ENCODE data around the gene RTF2.

RTF2 gene

GRCh38 chr20:56430461-56430860 is 38.0 kb upstream of the RTF2 start:
- H3K9me2 ChIP-seq (replicated peaks; ENCODE audit: low read depth, low read length), result no peaks in the 10 kb centered on the region
- no peaks in the 10 kb centered on the region for H3K27me3 ChIP-seq (ENCODE audit: insufficient read depth, low read length, poor library complexity, severe bottlenecking)
- H3K4me3 ChIP-seq (ENCODE audit: low read length, poor library complexity, severe bottlenecking), result peak overlapping the region; percentile 37
- no peaks in the 10 kb centered on the region for H3F3A ChIP-seq (ENCODE audit: low read depth)
- H4K20me1 ChIP-seq (ENCODE audit: insufficient read depth, low read length, poor library complexity, severe bottlenecking), result no peaks in the 10 kb centered on the region
- H3K9ac ChIP-seq (ENCODE audit: low read depth, low read length, poor library complexity, severe bottlenecking), result no peak overlapping the region
- no peak for TF ChIP-seq CTCF (conservative IDR thresholded peaks at IDR 0.05; ENCODE audit: low read length)
- no peak for TF ChIP-seq EZH2phosphoT487 (IDR thresholded peaks at IDR 0.05; ENCODE audit: borderline replicate concordance)
- H3K4me2 ChIP-seq (ENCODE audit: low read depth, low read length, poor library complexity, severe bottlenecking), result peak overlapping the region; percentile 61
- H3K79me2 ChIP-seq (ENCODE audit: insufficient read depth, low read length), result no peaks in the 10 kb centered on the region
- no peak overlapping the region for H2AFZ ChIP-seq (ENCODE audit: low read length)
- peaks cover 32% of the 10 kb centered on the region for H3K4me1 ChIP-seq (ENCODE audit: insufficient read depth, low read length, poor library complexity, severe bottlenecking)
- no peaks in the 10 kb centered on the region for H3K9me3 ChIP-seq (ENCODE audit: insufficient read depth, low read depth, low read length)
- no peaks in the 10 kb centered on the region for H3K36me3 ChIP-seq (ENCODE audit: insufficient read depth, low read length)

GRCh38 chr20:56430957-56431356 is 37.5 kb upstream of the RTF2 start:
- no peaks in the 10 kb centered on the region for H4K20me1 ChIP-seq (ENCODE audit: insufficient read depth, low read length, poor library complexity, severe bottlenecking)

GRCh38 chr20:56431471-56431870 is 37.0 kb upstream of the RTF2 start:
- H2AFZ ChIP-seq (ENCODE audit: low read length), result no peak overlapping the region
- TF ChIP-seq EZH2phosphoT487 (IDR thresholded peaks at IDR 0.05; ENCODE audit: borderline replicate concordance), result no peak
- TF ChIP-seq CTCF (conservative IDR thresholded peaks at IDR 0.05; ENCODE audit: low read length), result no peak
- H3K9me3 ChIP-seq (ENCODE audit: insufficient read depth, low read depth, low read length), result no peaks in the 10 kb centered on the region
- H3K4me1 ChIP-seq (ENCODE audit: insufficient read depth, low read length, poor library complexity, severe bottlenecking), result peaks cover 32% of the 10 kb centered on the region
- H3K4me3 ChIP-seq (ENCODE audit: low read length, poor library complexity, severe bottlenecking), result no peak overlapping the region
- H3F3A ChIP-seq (ENCODE audit: low read depth), result no peaks in the 10 kb centered on the region
- no peaks in the 10 kb centered on the region for H3K79me2 ChIP-seq (ENCODE audit: insufficient read depth, low read length)
- no peaks in the 10 kb centered on the region for H4K20me1 ChIP-seq (ENCODE audit: insufficient read depth, low read length, poor library complexity, severe bottlenecking)
- H3K36me3 ChIP-seq (ENCODE audit: insufficient read depth, low read length), result no peaks in the 10 kb centered on the region
- H3K4me2 ChIP-seq (ENCODE audit: low read depth, low read length, poor library complexity, severe bottlenecking), result no peak overlapping the region
- no peaks in the 10 kb centered on the region for H3K9me2 ChIP-seq (replicated peaks; ENCODE audit: low read depth, low read length)
- H3K9ac ChIP-seq (ENCODE audit: low read depth, low read length, poor library complexity, severe bottlenecking), result no peak overlapping the region
- no peaks in the 10 kb centered on the region for H3K27me3 ChIP-seq (ENCODE audit: insufficient read depth, low read length, poor library complexity, severe bottlenecking)

More at GRCh38 chr20:56430957-56431356, 37.5 kb upstream of the RTF2 start:
- H3K27me3 ChIP-seq (ENCODE audit: insufficient read depth, low read length, poor library complexity, severe bottlenecking), result no peaks in the 10 kb centered on the region
- no peaks in the 10 kb centered on the region for H3K9me2 ChIP-seq (replicated peaks; ENCODE audit: low read depth, low read length)
- no peak overlapping the region for H2AFZ ChIP-seq (ENCODE audit: low read length)
- H3K79me2 ChIP-seq (ENCODE audit: insufficient read depth, low read length), result no peaks in the 10 kb centered on the region
- no peaks in the 10 kb centered on the region for H3K36me3 ChIP-seq (ENCODE audit: insufficient read depth, low read length)
- H3K9ac ChIP-seq (ENCODE audit: low read depth, low read length, poor library complexity, severe bottlenecking), result no peak overlapping the region
- no peaks in the 10 kb centered on the region for H3K9me3 ChIP-seq (ENCODE audit: insufficient read depth, low read depth, low read length)
- TF ChIP-seq EZH2phosphoT487 (IDR thresholded peaks at IDR 0.05; ENCODE audit: borderline replicate concordance) (no peak), CTCF (conservative IDR thresholded peaks at IDR 0.05; ENCODE audit: low read length) (no peak)
- no peak overlapping the region for H3K4me2 ChIP-seq (ENCODE audit: low read depth, low read length, poor library complexity, severe bottlenecking)
- H3K4me1 ChIP-seq (ENCODE audit: insufficient read depth, low read length, poor library complexity, severe bottlenecking), result peaks cover 32% of the 10 kb centered on the region
- no peak overlapping the region for H3K4me3 ChIP-seq (ENCODE audit: low read length, poor library complexity, severe bottlenecking)
- no peaks in the 10 kb centered on the region for H3F3A ChIP-seq (ENCODE audit: low read depth)

Data from Loucy (cell line).